Measurements from ENCODE around the gene SNX9.

The SNX9 gene

GRCh38 chr6:157800420-157801237 is 22.4 kb upstream of the SNX9 start:
- no peak for DNase-seq (ENCODE audit: extremely low read depth in 1 of 2, low read depth in 1 of 2)

- no peak for DNase-seq (ENCODE audit: extremely low read depth in 1 of 2, low read depth in 1 of 2)
Observed at GRCh38 chr6:157804448-157805327, 18.4 kb upstream of the SNX9 start.

GRCh38 chr6:157806131-157806855 is 16.8 kb upstream of the SNX9 start:
- DNase-seq (ENCODE audit: extremely low read depth in 1 of 2, low read depth in 1 of 2), result no peak

GRCh38 chr6:157806856-157807215 is 16.2 kb upstream of the SNX9 start:
- DNase-seq (ENCODE audit: extremely low read depth in 1 of 2, low read depth in 1 of 2), result no peak

- DNase-seq (ENCODE audit: extremely low read depth in 1 of 2, low read depth in 1 of 2), result no peak
Observed at GRCh38 chr6:157808405-157808950, 14.6 kb upstream of the SNX9 start.

GRCh38 chr6:157809613-157810012 is 13.4 kb upstream of the SNX9 start:
- no peak for DNase-seq (ENCODE audit: extremely low read depth in 1 of 2, low read depth in 1 of 2)

- DNase-seq (ENCODE audit: extremely low read depth in 1 of 2, low read depth in 1 of 2), result no peak
Observed at GRCh38 chr6:157811137-157811475, 11.9 kb upstream of the SNX9 start.

- no peak for DNase-seq (ENCODE audit: extremely low read depth in 1 of 2, low read depth in 1 of 2)
Observed at GRCh38 chr6:157811476-157812173, 11.4 kb upstream of the SNX9 start.

GRCh38 chr6:157812425-157813171 is 10.4 kb upstream of the SNX9 start:
- DNase-seq (ENCODE audit: extremely low read depth in 1 of 2, low read depth in 1 of 2), result no peak

- no peak for DNase-seq (ENCODE audit: extremely low read depth in 1 of 2, low read depth in 1 of 2)
Observed at GRCh38 chr6:157813191-157813590, 9.9 kb upstream of the SNX9 start.

- DNase-seq (ENCODE audit: extremely low read depth in 1 of 2, low read depth in 1 of 2), result no peak
Observed at GRCh38 chr6:157813750-157814455, 9.1 kb upstream of the SNX9 start.

- DNase-seq (ENCODE audit: extremely low read depth in 1 of 2, low read depth in 1 of 2), result no peak
Observed at GRCh38 chr6:157814883-157815282, 8.2 kb upstream of the SNX9 start.

GRCh38 chr6:157821342-157822033 is 1.6 kb upstream of the SNX9 start:
- DNase-seq (ENCODE audit: extremely low read depth in 1 of 2, low read depth in 1 of 2), result no peak

- peak in 1 of 2 donors; percentile 18 for DNase-seq (ENCODE audit: extremely low read depth in 1 of 2, low read depth in 1 of 2)
Observed at GRCh38 chr6:157822245-157823000, 623 bp upstream of the SNX9 start.

GRCh38 chr6:157823528-157824370 is 703 bp downstream of the SNX9 start:
- peak; percentile 33 to 70 for DNase-seq (ENCODE audit: extremely low read depth in 1 of 2, low read depth in 1 of 2)

- no peak for DNase-seq (ENCODE audit: extremely low read depth in 1 of 2, low read depth in 1 of 2)
Observed at GRCh38 chr6:157825243-157825904, 2.3 kb downstream of the SNX9 start.
